Activated CD4-positive, alpha-beta memory T cell treated with anti-CD3 and anti-CD28 coated beads, Interleukin-2, amount 10 ng/mL, durations not matched to agents 7 days and 5 days (primary cell): Measurements from ENCODE around the gene SPG11. TPM values are rescaled to one million over a fixed set of nuclear protein-coding genes. Genes with fewer than 3 reads are reported as not detected.
A peak's percentile ranks its signal among the peaks of the same experiment; 100 is the strongest.

Experiments
- CTCF ChIA-PET: fragments of 350-600 bp; sonication (Branson Sonifier 250); formaldehyde crosslinking; loops from one replicate; lab custom pipeline; 2021; ENCODE audit warnings: antibody characterized with exemption, inconsistent platforms; lab: Charles Lee
- POLR2A ChIA-PET: fragments of 350-600 bp; sonication (Branson Sonifier 250); formaldehyde crosslinking; loops from one replicate; lab custom pipeline; 2021; ENCODE audit warnings: antibody characterized with exemption; lab: Charles Lee
- DNase-seq: peaks from one replicate; pipeline ENCODE4 v3.0.0-alpha.2; 2020
- H3K27ac Mint-ChIP-seq: one replicate; pipeline ENCODE4 v1.8.0; 2021; ENCODE audit warnings: mild to moderate bottlenecking, mixed read lengths
- H3K27me3 Mint-ChIP-seq: one replicate; pipeline ENCODE4 v1.8.0; 2021; ENCODE audit warnings: mixed read lengths
- H3K36me3 Mint-ChIP-seq: one replicate; pipeline ENCODE4 v1.8.0; 2021; ENCODE audit warnings: low read depth, mixed read lengths
- H3K4me1 Mint-ChIP-seq: one replicate; pipeline ENCODE4 v1.8.0; 2021; ENCODE audit warnings: mixed read lengths
- H3K4me3 Mint-ChIP-seq: one replicate; pipeline ENCODE4 v1.8.0; 2021; ENCODE audit warnings: mild to moderate bottlenecking, mixed read lengths
- H3K9me3 Mint-ChIP-seq: one replicate; pipeline ENCODE4 v1.8.0; 2021; ENCODE audit warnings: mixed read lengths
- total RNA-seq, 2 experiments: library from RNA; stranded (reverse); gene quantifications; one replicate each; pipeline ENCODE4 v1.2.3, GENCODE V29; 2021

SPG11 gene
- total RNA-seq, 2 experiments from 2014 or later = 76.9 to 84.4 TPM

DNA sequence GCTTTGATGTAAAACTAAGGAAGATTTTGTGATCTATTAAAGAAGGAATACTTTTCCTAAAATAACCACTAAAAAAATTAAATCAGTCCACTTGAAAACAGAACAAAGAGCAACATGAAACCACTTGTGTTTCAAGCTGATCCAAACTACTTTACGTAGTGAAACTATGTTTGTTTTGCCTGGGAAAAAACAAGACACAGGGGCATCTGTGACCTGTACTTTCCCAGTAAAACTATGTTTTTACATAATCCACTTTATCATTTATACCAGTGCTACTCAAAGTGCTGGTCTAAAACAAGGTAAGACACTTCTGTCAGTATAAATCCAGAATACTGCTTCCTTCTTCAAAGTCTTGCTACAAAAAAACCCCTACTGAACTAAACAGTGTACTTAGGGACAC, 56.7 kb downstream of the SPG11 start:
- Mint-ChIP-seq H3K36me3 (peaks cover 61% of the 10 kb centered on the region), H3K4me3 (no peak overlapping the region), H3K27ac (no peak overlapping the region), H3K4me1 (no peaks in the 10 kb centered on the region), H3K27me3 (no peaks in the 10 kb centered on the region), H3K9me3 (no peaks in the 10 kb centered on the region)
- CTCF ChIA-PET = interaction anchor here (0.9 kb wide), 1 partner anchor 14 kb away, joined by 3 read pairs; no protein-coding TSS in a partner anchor
- DNase-seq = no peak
- POLR2A ChIA-PET = no interaction called here

DNA sequence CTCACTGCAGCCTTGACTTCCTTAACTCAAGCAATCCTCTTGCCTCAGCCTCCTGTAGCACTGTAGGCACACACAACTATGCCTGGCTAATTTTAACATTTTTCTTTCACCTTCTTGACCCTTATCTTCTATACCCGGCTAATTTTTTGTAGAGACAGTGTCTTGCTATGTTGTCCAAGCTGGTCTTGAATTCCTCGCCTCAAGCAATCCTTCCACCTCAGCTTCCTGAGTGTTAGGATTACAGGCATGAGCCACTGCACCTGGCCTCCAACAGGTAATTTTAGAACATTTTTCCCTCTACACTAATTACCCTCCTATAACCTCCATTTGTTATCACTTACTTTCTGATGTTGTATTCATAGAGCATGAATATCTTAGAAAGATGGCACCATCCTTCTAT, 60.3 kb downstream of the SPG11 start:
- ChIA-PET CTCF (interaction anchor here (0.8 kb wide), 1 partner anchor 11 kb away, joined by 3 read pairs; no protein-coding TSS in a partner anchor), POLR2A (interaction anchor here (0.8 kb wide), 1 partner anchor 109 kb away, joined by 3 read pairs; no protein-coding TSS in a partner anchor)
- no peaks in the 10 kb centered on the region for H3K27me3 Mint-ChIP-seq
- no peak for DNase-seq
- no peaks in the 10 kb centered on the region for H3K9me3 Mint-ChIP-seq
- H3K4me1 Mint-ChIP-seq = peaks cover 9% of the 10 kb centered on the region
- peaks cover 54% of the 10 kb centered on the region for H3K36me3 Mint-ChIP-seq
- H3K27ac Mint-ChIP-seq = no peak overlapping the region
- no peak overlapping the region for H3K4me3 Mint-ChIP-seq

- Mint-ChIP-seq H3K4me3 (no peak overlapping the region), H3K27me3 (no peaks in the 10 kb centered on the region), H3K27ac (peak overlapping the region; percentile 77), H3K9me3 (no peaks in the 10 kb centered on the region), H3K4me1 (peaks cover 38% of the 10 kb centered on the region), H3K36me3 (peaks cover 55% of the 10 kb centered on the region)
- POLR2A ChIA-PET = interaction anchor here (1.0 to 5.4 kb wide), 8 partner anchors 9 to 137 kb away, joined by 3 to 49 read pairs (median 18); partner anchors contain the start of genes B2M, PATL2, SPG11 and TRIM69
- no peak for DNase-seq
- CTCF ChIA-PET = interaction anchor here (0.6 to 9.1 kb wide), 6 partner anchors 23 to 138 kb away, joined by 4 to 110 read pairs (median 6); partner anchors contain the start of genes B2M, PATL2, SPG11 and TRIM69
Measured at GRCh38 chr15:44598892-44599291, 64.6 kb downstream of the SPG11 start.

- H3K27me3 Mint-ChIP-seq = no peaks in the 10 kb centered on the region
- CTCF ChIA-PET = interaction anchor here (0.5 to 9.1 kb wide), 10 partner anchors 9 to 324 kb away, joined by 3 to 110 read pairs (median 6); partner anchors contain the start of genes B2M, PATL2, SPG11 and TRIM69
- peak overlapping the region; percentile 77 for H3K27ac Mint-ChIP-seq
Measured at GRCh38 chr15:44598066-44598465, 65.4 kb downstream of the SPG11 start.

GRCh38 chr15:44596511-44597010, 66.9 kb downstream of the SPG11 start:
- no peak for DNase-seq
- peaks cover 43% of the 10 kb centered on the region for H3K4me1 Mint-ChIP-seq
- no peak overlapping the region for H3K4me3 Mint-ChIP-seq
- H3K36me3 Mint-ChIP-seq = peaks cover 44% of the 10 kb centered on the region
- POLR2A ChIA-PET = interaction anchor here (0.8 to 5.4 kb wide), 11 partner anchors 8 to 142 kb away, joined by 3 to 49 read pairs (median 12); partner anchors contain the start of genes B2M, PATL2, SPG11 and TRIM69
- peak overlapping the region; percentile 66 for H3K27ac Mint-ChIP-seq
- no peaks in the 10 kb centered on the region for H3K9me3 Mint-ChIP-seq
- CTCF ChIA-PET = interaction anchor here (1.0 to 9.1 kb wide), 5 partner anchors 12 to 140 kb away, joined by 4 to 110 read pairs (median 8); partner anchors contain the start of genes B2M, PATL2, SPG11 and TRIM69
- no peaks in the 10 kb centered on the region for H3K27me3 Mint-ChIP-seq

More at GRCh38 chr15:44598066-44598465, 65.4 kb downstream of the SPG11 start:
- no peaks in the 10 kb centered on the region for H3K9me3 Mint-ChIP-seq
- H3K4me3 Mint-ChIP-seq = no peak overlapping the region
- peaks cover 53% of the 10 kb centered on the region for H3K36me3 Mint-ChIP-seq
- POLR2A ChIA-PET = interaction anchor here (1.0 to 5.4 kb wide), 13 partner anchors 11 to 138 kb away, joined by 3 to 49 read pairs (median 12); partner anchors contain the start of genes B2M, PATL2, SPG11 and TRIM69
- DNase-seq = no peak
- H3K4me1 Mint-ChIP-seq = peaks cover 43% of the 10 kb centered on the region

DNA sequence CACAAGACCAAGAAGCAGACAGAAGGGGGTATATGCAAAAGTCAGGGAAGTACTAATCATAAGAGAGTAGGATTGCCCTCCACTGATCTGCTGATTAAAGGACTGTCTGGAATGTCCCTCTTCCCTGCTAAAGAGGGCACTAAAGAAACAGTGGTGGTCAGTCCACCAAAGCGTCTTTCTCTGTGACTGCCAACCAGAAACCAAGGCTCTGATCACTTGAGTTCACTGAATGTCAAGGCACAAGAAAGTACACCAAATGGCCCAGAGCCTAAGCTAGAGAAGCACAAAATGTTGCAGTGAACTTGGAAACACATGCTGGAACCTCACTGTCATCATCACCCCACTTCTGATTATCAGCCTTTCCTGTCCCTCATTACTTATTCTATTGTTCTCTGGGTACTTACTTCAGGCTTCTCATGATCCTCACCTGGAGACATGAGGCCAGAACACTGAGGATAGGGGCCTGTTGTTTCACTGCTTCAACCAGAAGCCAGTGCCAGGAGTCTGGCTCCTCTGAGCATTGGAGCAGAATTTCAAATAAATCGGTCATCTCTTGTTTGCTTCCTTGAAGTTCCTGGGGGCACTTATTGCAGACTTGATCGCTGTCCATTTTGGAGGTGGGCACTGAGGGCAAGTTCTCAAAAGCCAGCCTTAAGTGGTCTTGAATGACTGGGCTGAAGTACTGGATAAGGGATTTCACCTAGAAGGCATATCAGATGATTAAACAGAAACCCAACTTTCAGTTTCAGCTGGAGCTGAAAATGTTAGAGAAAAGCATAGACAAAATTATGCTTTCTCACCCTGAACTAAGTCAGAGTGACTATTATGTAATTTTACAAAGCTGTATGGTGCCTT, 67.6 kb downstream of the SPG11 start:
- no peaks in the 10 kb centered on the region for H3K27me3 Mint-ChIP-seq
- H3K27ac Mint-ChIP-seq = peak overlapping the region; percentile 34
- H3K9me3 Mint-ChIP-seq = no peaks in the 10 kb centered on the region
- DNase-seq = no peak
- ChIA-PET POLR2A (interaction anchor here (0.8 to 5.4 kb wide), 9 partner anchors 35 to 143 kb away, joined by 3 to 49 read pairs (median 13); partner anchors contain the start of genes B2M, PATL2, SPG11 and TRIM69), CTCF (interaction anchor here (1.6 to 9.1 kb wide), 3 partner anchors 17 to 141 kb away, joined by 8 to 110 read pairs (median 20); partner anchors contain the start of genes SPG11 and TRIM69)
- H3K4me3 Mint-ChIP-seq = no peak overlapping the region
- peaks cover 44% of the 10 kb centered on the region for H3K36me3 Mint-ChIP-seq
- peaks cover 43% of the 10 kb centered on the region for H3K4me1 Mint-ChIP-seq

DNA sequence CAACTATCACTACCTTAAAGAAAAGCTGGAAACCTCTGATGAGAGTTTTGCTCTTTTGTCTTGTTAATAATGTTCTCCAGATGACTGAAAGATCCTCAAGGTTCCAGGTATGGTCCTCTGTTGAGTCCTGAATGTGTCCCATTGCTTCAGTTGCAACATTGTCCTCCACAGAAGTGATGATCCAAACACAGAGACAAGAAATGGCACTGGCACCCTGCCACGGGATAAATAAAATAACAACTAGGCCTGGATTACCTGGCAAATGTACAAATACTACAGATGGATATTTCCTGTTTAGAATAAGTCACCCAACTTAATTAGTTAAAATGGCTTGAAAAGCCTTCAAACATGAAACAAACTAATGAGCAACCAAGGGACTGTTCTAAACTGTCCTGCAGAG, 68.2 kb downstream of the SPG11 start:
- no peak for DNase-seq
- Mint-ChIP-seq H3K27ac (peak overlapping the region; percentile 18), H3K36me3 (peaks cover 50% of the 10 kb centered on the region), H3K4me1 (peaks cover 43% of the 10 kb centered on the region), H3K27me3 (no peaks in the 10 kb centered on the region), H3K9me3 (no peaks in the 10 kb centered on the region), H3K4me3 (no peak overlapping the region)
- ChIA-PET POLR2A (interaction anchor here (1.0 to 5.4 kb wide), 3 partner anchors 68 to 120 kb away, joined by 3 to 49 read pairs (median 47); partner anchors contain the start of gene SPG11), CTCF (interaction anchor here (0.6 to 9.1 kb wide), 2 partner anchors 141 to 156 kb away, joined by 5 to 110 read pairs; partner anchors contain the start of gene TRIM69)

DNA sequence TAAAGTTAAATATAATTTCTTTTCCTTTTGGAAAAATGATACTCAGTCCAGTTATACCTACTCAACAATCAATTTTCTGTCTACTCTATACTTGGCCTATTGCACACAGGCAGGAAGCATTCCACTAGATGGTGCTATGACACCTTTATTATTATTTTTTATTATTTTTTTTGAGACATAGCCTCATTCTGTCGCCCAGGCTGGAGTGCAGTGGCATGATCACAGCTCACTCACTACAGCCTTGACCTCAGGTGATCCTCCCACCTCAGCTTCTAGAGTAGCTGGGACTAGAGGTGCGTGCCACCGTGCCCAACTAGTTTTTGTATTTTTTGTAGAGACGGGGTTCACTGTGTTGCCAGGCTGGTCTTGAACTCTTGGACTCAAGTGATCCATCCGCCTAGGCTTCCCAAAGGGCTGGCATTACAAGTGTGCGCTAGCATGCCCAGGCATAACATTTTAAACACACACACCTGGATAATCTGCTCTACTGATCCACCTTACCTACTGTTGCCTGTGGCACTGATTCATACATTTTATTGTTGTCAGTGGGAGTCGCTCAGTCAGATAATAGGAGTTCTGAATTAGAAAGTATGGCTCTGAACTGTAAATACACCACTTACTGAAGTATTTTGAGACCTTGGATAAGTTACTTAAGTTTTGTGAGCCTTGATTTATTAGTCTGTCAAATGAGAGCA, 70.3 kb downstream of the SPG11 start:
- H3K9me3 Mint-ChIP-seq = no peaks in the 10 kb centered on the region
- H3K4me3 Mint-ChIP-seq = no peak overlapping the region
- DNase-seq = peak; percentile 20
- H3K27me3 Mint-ChIP-seq = no peaks in the 10 kb centered on the region
- H3K36me3 Mint-ChIP-seq = peaks cover 56% of the 10 kb centered on the region
- ChIA-PET CTCF (interaction anchor here (0.7 to 9.1 kb wide), 22 partner anchors 9 to 441 kb away, joined by 3 to 110 read pairs (median 3); partner anchors contain the start of genes B2M, PATL2, SPG11 and TRIM69), POLR2A (interaction anchor here (1.0 to 1.6 kb wide), 6 partner anchors 8 to 144 kb away, joined by 3 to 10 read pairs (median 6); partner anchors contain the start of genes B2M, PATL2 and SPG11)
- peak overlapping the region; percentile 37 for H3K27ac Mint-ChIP-seq
- peaks cover 34% of the 10 kb centered on the region for H3K4me1 Mint-ChIP-seq

GRCh38 chr15:44591326-44591725, 72.1 kb downstream of the SPG11 start:
- H3K4me3 Mint-ChIP-seq = no peak overlapping the region
- H3K36me3 Mint-ChIP-seq = peaks cover 53% of the 10 kb centered on the region
- H3K9me3 Mint-ChIP-seq = no peaks in the 10 kb centered on the region
- H3K27ac Mint-ChIP-seq = no peak overlapping the region
- ChIA-PET CTCF (interaction anchor here (0.6 to 1.0 kb wide), 3 partner anchors 63 to 105 kb away, joined by 3 to 6 read pairs (median 3); partner anchors contain the start of gene SPG11), POLR2A (no interaction called here)
- no peaks in the 10 kb centered on the region for H3K27me3 Mint-ChIP-seq
- DNase-seq = no peak
- H3K4me1 Mint-ChIP-seq = peaks cover 17% of the 10 kb centered on the region

DNA sequence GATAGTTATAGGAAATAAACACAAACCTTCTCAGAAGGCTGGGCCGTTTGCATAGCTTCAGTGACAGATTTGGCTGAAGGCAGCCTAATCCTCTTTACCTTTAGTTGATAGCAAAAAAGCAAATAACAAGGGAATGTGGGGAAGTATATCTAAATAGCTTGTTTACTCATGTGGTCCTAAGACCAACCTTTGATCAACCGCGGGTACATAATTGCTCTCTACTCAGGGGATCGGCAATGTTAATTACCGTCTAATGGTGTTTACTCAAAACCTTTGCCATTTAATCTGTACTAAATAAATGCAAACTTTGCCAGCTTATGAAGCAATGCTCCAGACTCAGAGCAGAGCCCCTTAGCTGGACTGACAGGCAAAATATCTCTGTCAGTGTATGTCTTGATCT, 74.9 kb downstream of the SPG11 start:
- Mint-ChIP-seq H3K4me3 (no peak overlapping the region), H3K4me1 (peaks cover 8% of the 10 kb centered on the region), H3K9me3 (no peaks in the 10 kb centered on the region), H3K27ac (no peak overlapping the region), H3K36me3 (peaks cover 56% of the 10 kb centered on the region), H3K27me3 (no peaks in the 10 kb centered on the region)
- POLR2A ChIA-PET = interaction anchor here (0.9 to 2.3 kb wide), 8 partner anchors 8 to 150 kb away, joined by 3 to 7 read pairs (median 3); partner anchors contain the start of gene TRIM69
- CTCF ChIA-PET = interaction anchor here (0.9 to 2.9 kb wide), 8 partner anchors 9 to 265 kb away, joined by 3 to 20 read pairs (median 4); partner anchors contain the start of gene TRIM69
- DNase-seq = no peak

GRCh38 chr15:44585633-44586032, 77.8 kb downstream of the SPG11 start:
- POLR2A ChIA-PET = interaction anchor here (1.5 to 2.8 kb wide), 2 partner anchors 126 to 151 kb away, joined by 6 to 12 read pairs; partner anchors contain the start of genes B2M, PATL2 and TRIM69
- DNase-seq = no peak
- CTCF ChIA-PET = interaction anchor here (0.6 to 2.2 kb wide), 12 partner anchors 10 to 934 kb away, joined by 3 to 10 read pairs (median 4); no protein-coding TSS in a partner anchor
- Mint-ChIP-seq H3K9me3 (no peaks in the 10 kb centered on the region), H3K4me3 (no peak overlapping the region), H3K27me3 (no peaks in the 10 kb centered on the region), H3K36me3 (peaks cover 61% of the 10 kb centered on the region), H3K4me1 (peaks cover 9% of the 10 kb centered on the region), H3K27ac (no peak overlapping the region)
